Activated CD4-positive, alpha-beta T cell treated with anti-CD3 and anti-CD28 coated beads for 1 hour (primary cell): ENCODE measurements around the gene ZSCAN21.

Source experiments
- DNase-seq: peaks from one replicate; pipeline ENCODE4 v3.0.0-alpha.2; 2020

The ZSCAN21 gene

DNA sequence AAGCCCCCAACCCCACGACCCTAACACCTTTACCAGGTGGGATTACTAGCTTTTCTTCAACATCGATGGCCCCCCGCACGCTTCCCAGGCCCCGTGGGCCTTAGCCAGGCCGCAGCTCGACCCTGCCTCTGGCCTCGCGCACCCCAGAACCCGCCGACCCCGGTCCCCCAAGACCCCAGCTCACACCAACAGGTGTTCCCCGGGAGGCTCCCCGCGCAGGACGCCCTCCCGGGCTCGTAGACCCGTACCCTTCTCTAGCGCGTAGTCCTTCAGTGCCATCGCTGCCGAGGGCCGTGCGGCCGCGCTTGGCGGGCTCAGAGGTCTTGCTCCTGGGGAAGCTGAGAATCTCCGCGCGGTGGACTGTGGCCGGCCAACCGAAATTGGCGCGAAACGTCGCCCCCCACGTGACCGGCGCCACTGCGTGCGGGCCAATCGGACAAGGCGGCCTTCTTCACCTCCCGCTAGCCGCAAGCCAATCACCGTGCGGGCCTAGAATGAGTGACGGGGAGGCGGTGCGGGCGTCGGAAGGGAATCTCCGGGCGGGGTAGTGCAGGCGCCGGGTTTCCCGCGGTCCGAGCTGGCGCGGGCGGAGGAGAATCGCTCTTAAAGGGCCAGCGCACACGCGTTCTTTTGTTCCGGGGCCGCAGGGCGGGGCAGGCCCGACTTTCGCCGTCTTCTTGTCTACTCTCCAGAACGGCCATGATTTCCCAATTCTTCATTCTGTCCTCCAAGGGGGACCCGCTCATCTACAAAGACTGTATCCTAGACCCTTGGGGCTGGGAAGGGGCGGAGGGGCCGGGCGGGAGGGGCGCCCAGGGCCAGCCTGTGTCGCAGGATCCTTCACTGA, 51.7 kb downstream of the ZSCAN21 start, which contains the start of the genes AP4M1 and MCM7:
Gene AP4M1 (plus strand): TSS at position 628 of the 847 bp plus-strand sequence. CDS start 72 bp downstream, at position 700.
Gene MCM7 (minus strand): TSS at position 382 of the 847 bp plus-strand sequence. CDS start 103 bp downstream, at position 279.
- peak; percentile 90 for DNase-seq

- no peak for DNase-seq
Measured at GRCh38 chr7:100102950-100103840, 53.6 kb downstream of the ZSCAN21 start.

- no peak for DNase-seq
Measured at GRCh38 chr7:100105534-100105933, 56.0 kb downstream of the ZSCAN21 start.

- DNase-seq: no peak
Measured at GRCh38 chr7:100106633-100107032, 57.1 kb downstream of the ZSCAN21 start.

- DNase-seq: no peak
Measured at GRCh38 chr7:100107125-100107737, 57.7 kb downstream of the ZSCAN21 start.

DNA sequence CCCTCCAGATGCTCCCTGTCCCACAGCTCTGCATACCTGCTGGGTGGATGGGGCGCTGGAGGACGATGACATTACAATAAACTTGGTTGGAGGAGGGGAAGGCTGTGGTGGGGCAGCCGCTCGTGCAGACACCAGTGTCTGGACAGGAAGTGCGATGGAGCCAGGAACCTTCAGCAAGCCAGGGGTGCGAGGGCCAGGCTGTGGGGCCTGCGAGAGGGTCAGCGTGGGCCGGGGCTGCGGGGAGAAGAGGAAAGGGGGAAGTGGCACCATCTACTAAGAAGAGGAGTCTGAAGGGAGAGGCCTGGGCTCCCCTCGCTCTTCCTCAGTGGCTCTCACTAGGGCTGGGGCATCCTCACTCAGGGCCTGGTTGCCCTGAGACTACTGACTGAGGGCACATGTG, 58.3 kb downstream of the ZSCAN21 start:
- no peak for DNase-seq

DNA sequence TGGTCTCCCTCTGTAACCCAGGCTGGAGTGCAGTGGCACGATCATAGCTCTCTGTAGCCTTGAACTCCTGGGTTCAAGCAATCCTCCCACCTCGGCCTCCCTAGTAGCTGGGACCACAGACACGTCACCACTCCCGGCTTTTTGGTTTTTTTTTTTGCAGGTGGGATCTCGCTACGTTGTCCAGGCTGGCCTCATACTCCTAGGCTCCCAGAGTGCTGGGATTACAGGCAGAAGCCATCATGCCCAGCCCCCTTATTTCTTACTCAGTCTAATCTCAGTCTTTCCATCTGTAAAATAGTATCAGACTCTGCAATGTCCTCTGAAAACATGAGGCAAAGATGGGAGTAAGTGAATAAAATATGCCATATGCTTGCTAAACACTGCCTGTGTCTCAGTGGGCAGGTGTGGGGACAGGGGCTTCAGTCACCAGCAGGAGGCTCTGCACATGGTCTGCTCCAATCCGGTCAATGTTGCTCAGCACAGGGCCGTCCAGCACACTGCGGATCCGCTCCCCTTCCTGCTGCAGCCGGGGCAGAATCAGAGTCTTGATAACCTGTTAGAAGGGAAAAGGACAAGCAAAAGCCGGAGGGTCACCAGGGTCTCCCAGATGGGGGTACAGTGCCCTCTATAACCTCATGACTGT, 60.1 kb downstream of the ZSCAN21 start:
- no peak for DNase-seq

- DNase-seq: no peak
Measured at GRCh38 chr7:100111156-100111555, 61.6 kb downstream of the ZSCAN21 start.

DNA sequence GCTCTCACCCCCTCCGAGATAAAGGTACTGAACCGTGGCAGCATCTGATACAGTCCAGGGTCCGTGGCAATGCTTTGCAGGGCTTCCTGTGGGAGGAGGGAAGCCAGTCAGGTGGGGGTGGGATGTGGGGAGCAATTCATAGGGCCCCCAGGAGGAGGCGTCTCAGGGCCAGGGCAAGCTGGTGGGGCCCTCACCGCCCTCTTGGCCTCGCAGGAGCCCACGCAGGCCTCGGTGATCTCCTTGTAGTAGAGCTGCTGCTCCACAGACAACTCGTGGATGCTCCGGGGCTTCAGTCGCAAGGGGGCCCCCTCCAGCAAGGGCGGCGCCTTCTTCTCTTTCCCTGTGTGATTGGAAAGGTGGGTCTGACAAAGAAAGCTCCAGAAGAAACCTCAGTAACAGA, 62.3 kb downstream of the ZSCAN21 start:
- no peak for DNase-seq
